Measurements from ENCODE around the gene SDHAF1. TPM values are rescaled to one million over a fixed set of nuclear protein-coding genes. Genes with fewer than 3 reads are reported as not detected.

Gene SDHAF1
- total and polyA plus RNA-seq, 4 donors: 11.1 to 26.1 (median 14.1) TPM

DNA sequence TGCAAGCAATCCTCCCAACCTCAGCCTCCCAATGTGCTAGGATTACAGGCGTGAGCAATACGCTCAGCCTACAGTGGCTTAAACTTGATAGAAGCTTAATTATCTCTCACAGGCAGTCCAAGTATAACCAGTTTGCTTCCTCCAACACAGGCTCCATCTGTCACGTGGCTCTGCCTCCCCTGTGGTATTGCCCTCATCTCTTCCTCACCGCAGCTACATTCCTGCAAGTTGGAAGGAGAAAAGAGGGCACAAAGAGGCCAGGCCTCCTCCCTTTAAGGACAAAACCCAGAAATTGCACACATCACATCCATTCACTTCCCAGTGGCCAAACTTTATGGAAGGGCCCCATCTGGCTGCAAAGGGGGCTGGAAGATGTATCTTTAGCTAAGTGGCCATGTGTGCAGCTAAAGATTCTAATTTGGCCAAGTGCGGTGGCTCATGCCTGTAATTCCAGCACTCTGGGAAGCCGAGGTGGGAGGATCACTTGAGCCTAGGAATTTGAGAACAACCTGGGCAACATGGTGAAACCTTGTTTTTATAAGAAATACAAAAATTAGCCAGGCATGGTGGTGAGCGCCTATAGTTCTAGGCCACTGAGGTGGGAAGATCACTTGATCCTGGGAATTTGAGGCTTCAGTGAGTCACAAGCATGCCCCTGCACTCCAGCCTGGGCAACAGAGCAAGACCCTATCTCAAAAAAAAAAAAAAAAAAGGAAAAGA, 3.1 kb upstream of the SDHAF1 start:
- no peaks in the 10 kb centered on the region for H3K27me3 ChIP-seq (ENCODE audit: control insufficient read depth in 1 of 2, insufficient read depth in 2 of 2, low read length in 1 of 2)
- H3K9me3 ChIP-seq (ENCODE audit: control insufficient read depth, low read length): no peaks in the 10 kb centered on the region
- H3K4me3 ChIP-seq (ENCODE audit: low read length in 2 of 2): no peak overlapping the region
- H3K36me3 ChIP-seq (ENCODE audit: control insufficient read depth in 1 of 2, insufficient read depth in 2 of 2, low read length in 1 of 2): no peaks in the 10 kb centered on the region
- intact Hi-C loops (cut with DNase I): loop anchor here in 1 of 2 donors (5.0 kb wide), 1 partner anchor 60 kb away; the partner anchor contains the start of genes THAP8 and WDR62
- DNase-seq: no peak
- 79 to 80% methylated on average over 7 of the region's 7 CpGs for WGBS, 2 donors
- H3K4me1 ChIP-seq (ENCODE audit: control insufficient read depth in 1 of 2, insufficient read depth in 2 of 2, low read length in 2 of 2): no peaks in the 10 kb centered on the region
- no peak for ATAC-seq (ENCODE audit: low FRiP score)
- no peak overlapping the region for H3K27ac ChIP-seq (ENCODE audit: low read depth in 1 of 2, low read length in 2 of 2)

GRCh38 chr19:35992907-35993765, 1.9 kb upstream of the SDHAF1 start:
- H3K4me3 ChIP-seq (ENCODE audit: low read length in 2 of 2): no peak overlapping the region
- intact Hi-C loops (cut with DNase I): loop anchor here in 1 of 2 donors (5.0 kb wide), 1 partner anchor 59 kb away; the partner anchor contains the start of genes THAP8 and WDR62

GRCh38 chr19:35993923-35994598, 927 bp upstream of the SDHAF1 start:
- DNase-seq: peak; percentile 55 to 84
- ATAC-seq (ENCODE audit: low FRiP score): no peak
- Histone ChIP-seq H3K27ac (ENCODE audit: low read depth in 1 of 2, low read length in 2 of 2) (no peak overlapping the region), H3K9me3 (ENCODE audit: control insufficient read depth, low read length) (no peaks in the 10 kb centered on the region), H3K27me3 (ENCODE audit: control insufficient read depth in 1 of 2, insufficient read depth in 2 of 2, low read length in 1 of 2) (no peaks in the 10 kb centered on the region), H3K4me1 (ENCODE audit: control insufficient read depth in 1 of 2, insufficient read depth in 2 of 2, low read length in 2 of 2) (no peaks in the 10 kb centered on the region), H3K36me3 (ENCODE audit: control insufficient read depth in 1 of 2, insufficient read depth in 2 of 2, low read length in 1 of 2) (no peaks in the 10 kb centered on the region), H3K4me3 (ENCODE audit: low read length in 2 of 2) (peak overlapping the region in 1 of 2 donors; percentile 76)
- intact Hi-C loops (cut with DNase I): loop anchor here in 1 of 2 donors (5.0 kb wide), 1 partner anchor 58 kb away; the partner anchor contains the start of genes THAP8 and WDR62
- WGBS, 2 donors: 21 to 27% methylated on average over 49 of the region's 49 CpGs

More at GRCh38 chr19:35992907-35993765, 1.9 kb upstream of the SDHAF1 start:
- H3K27me3 ChIP-seq (ENCODE audit: control insufficient read depth in 1 of 2, insufficient read depth in 2 of 2, low read length in 1 of 2): no peaks in the 10 kb centered on the region
- DNase-seq: no peak
- WGBS, 2 donors: 88 to 94% methylated on average over 8 of the region's 8 CpGs
- no peak overlapping the region for H3K27ac ChIP-seq (ENCODE audit: low read depth in 1 of 2, low read length in 2 of 2)
- H3K36me3 ChIP-seq (ENCODE audit: control insufficient read depth in 1 of 2, insufficient read depth in 2 of 2, low read length in 1 of 2): no peaks in the 10 kb centered on the region
- ATAC-seq (ENCODE audit: low FRiP score): no peak
- H3K4me1 ChIP-seq (ENCODE audit: control insufficient read depth in 1 of 2, insufficient read depth in 2 of 2, low read length in 2 of 2): no peaks in the 10 kb centered on the region
- no peaks in the 10 kb centered on the region for H3K9me3 ChIP-seq (ENCODE audit: control insufficient read depth, low read length)

GRCh38 chr19:35996777-35997176, 1.8 kb downstream of the SDHAF1 start:
- intact Hi-C loops (cut with DNase I): loop anchor here (5.0 kb wide), 2 partner anchors 56 to 121 kb away; partner anchors contain the start of genes TBCB (in 1 of the 2), THAP8 (in 1 of the 2) and WDR62 (in 1 of the 2)
- DNase-seq (no peak), ATAC-seq (ENCODE audit: low FRiP score) (no peak)
- H3K4me3 ChIP-seq (ENCODE audit: low read length in 2 of 2): no peak overlapping the region
- peaks cover 0 to 4% of the 10 kb centered on the region in 2 donors for H3K36me3 ChIP-seq (ENCODE audit: control insufficient read depth in 1 of 2, insufficient read depth in 2 of 2, low read length in 1 of 2)
- H3K27me3 ChIP-seq (ENCODE audit: control insufficient read depth in 1 of 2, insufficient read depth in 2 of 2, low read length in 1 of 2): no peaks in the 10 kb centered on the region
- H3K27ac ChIP-seq (ENCODE audit: low read depth in 1 of 2, low read length in 2 of 2): no peak overlapping the region
- no peaks in the 10 kb centered on the region for H3K4me1 ChIP-seq (ENCODE audit: control insufficient read depth in 1 of 2, insufficient read depth in 2 of 2, low read length in 2 of 2)
- H3K9me3 ChIP-seq (ENCODE audit: control insufficient read depth, low read length): no peaks in the 10 kb centered on the region
- WGBS, 2 donors: 92% methylated on average over 8 of the region's 8 CpGs

- Histone ChIP-seq H3K27me3 (ENCODE audit: control insufficient read depth in 1 of 2, insufficient read depth in 2 of 2, low read length in 1 of 2) (no peaks in the 10 kb centered on the region), H3K4me3 (ENCODE audit: low read length in 2 of 2) (no peak overlapping the region), H3K36me3 (ENCODE audit: control insufficient read depth in 1 of 2, insufficient read depth in 2 of 2, low read length in 1 of 2) (peaks cover 0 to 4% of the 10 kb centered on the region in 2 donors), H3K9me3 (ENCODE audit: control insufficient read depth, low read length) (no peaks in the 10 kb centered on the region), H3K4me1 (ENCODE audit: control insufficient read depth in 1 of 2, insufficient read depth in 2 of 2, low read length in 2 of 2) (no peaks in the 10 kb centered on the region), H3K27ac (ENCODE audit: low read depth in 1 of 2, low read length in 2 of 2) (no peak overlapping the region)
- DNase-seq (no peak), ATAC-seq (ENCODE audit: low FRiP score) (no peak)
- intact Hi-C loops (cut with DNase I): no loop called here
- 93 to 99% methylated on average over 3 of the region's 3 CpGs for WGBS, 2 donors
Observed at GRCh38 chr19:36001605-36002004, 6.6 kb downstream of the SDHAF1 start.

DNA sequence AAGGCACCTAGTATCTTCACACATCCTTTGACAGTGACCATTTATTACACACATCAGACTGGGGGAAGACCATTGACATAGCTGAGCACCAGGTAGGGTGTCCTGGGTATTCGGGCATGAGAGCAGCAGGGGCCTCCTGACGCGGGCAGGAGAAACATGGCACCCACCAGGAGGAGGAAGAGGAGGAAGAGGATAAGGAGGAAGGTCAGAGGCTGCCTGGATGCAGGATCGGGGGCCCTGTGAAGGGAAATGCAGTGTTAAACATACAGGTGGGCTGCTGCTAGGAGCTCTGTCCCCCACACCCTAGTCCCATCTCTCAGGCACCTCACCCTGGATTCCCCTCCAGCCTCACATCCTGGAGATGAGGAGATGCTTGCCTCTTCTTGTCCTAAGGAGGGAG, 8.3 kb downstream of the SDHAF1 start:
- DNase-seq: no peak
- ATAC-seq (ENCODE audit: low FRiP score): no peak

GRCh38 chr19:36006955-36007354, 12.0 kb downstream of the SDHAF1 start:
- no peaks in the 10 kb centered on the region for H3K27me3 ChIP-seq (ENCODE audit: control insufficient read depth in 1 of 2, insufficient read depth in 2 of 2, low read length in 1 of 2)
- intact Hi-C loops (cut with DNase I): no loop called here
- no peak overlapping the region for H3K4me3 ChIP-seq (ENCODE audit: low read length in 2 of 2)
- no peak overlapping the region for H3K27ac ChIP-seq (ENCODE audit: low read depth in 1 of 2, low read length in 2 of 2)
- no peak for ATAC-seq (ENCODE audit: low FRiP score)
- no peaks in the 10 kb centered on the region for H3K36me3 ChIP-seq (ENCODE audit: control insufficient read depth in 1 of 2, insufficient read depth in 2 of 2, low read length in 1 of 2)
- DNase-seq: no peak
- H3K9me3 ChIP-seq (ENCODE audit: control insufficient read depth, low read length): no peaks in the 10 kb centered on the region
- WGBS, 2 donors: 87 to 90% methylated on average over 5 of the region's 5 CpGs
- H3K4me1 ChIP-seq (ENCODE audit: control insufficient read depth in 1 of 2, insufficient read depth in 2 of 2, low read length in 2 of 2): no peaks in the 10 kb centered on the region

More for the DNA sequence above, 8.3 kb downstream of the SDHAF1 start:
- Histone ChIP-seq H3K27ac (ENCODE audit: low read depth in 1 of 2, low read length in 2 of 2) (no peak overlapping the region), H3K4me3 (ENCODE audit: low read length in 2 of 2) (no peak overlapping the region), H3K27me3 (ENCODE audit: control insufficient read depth in 1 of 2, insufficient read depth in 2 of 2, low read length in 1 of 2) (no peaks in the 10 kb centered on the region), H3K9me3 (ENCODE audit: control insufficient read depth, low read length) (no peaks in the 10 kb centered on the region), H3K4me1 (ENCODE audit: control insufficient read depth in 1 of 2, insufficient read depth in 2 of 2, low read length in 2 of 2) (no peaks in the 10 kb centered on the region), H3K36me3 (ENCODE audit: control insufficient read depth in 1 of 2, insufficient read depth in 2 of 2, low read length in 1 of 2) (peaks cover 0 to 4% of the 10 kb centered on the region in 2 donors)
- WGBS, 2 donors: 94 to 100% methylated on average over 4 of the region's 4 CpGs
- intact Hi-C loops (cut with DNase I): no loop called here

GRCh38 chr19:36008336-36008978, 13.5 kb downstream of the SDHAF1 start, which contains the start of gene SYNE4:
SYNE4 (minus strand) TSS chr19:36008813; CDS start chr19:36008681, 132 bp downstream.
- WGBS, 2 donors: 49 to 53% methylated on average over 19 of the region's 19 CpGs
- Histone ChIP-seq H3K9me3 (ENCODE audit: control insufficient read depth, low read length) (no peaks in the 10 kb centered on the region), H3K27me3 (ENCODE audit: control insufficient read depth in 1 of 2, insufficient read depth in 2 of 2, low read length in 1 of 2) (no peaks in the 10 kb centered on the region), H3K36me3 (ENCODE audit: control insufficient read depth in 1 of 2, insufficient read depth in 2 of 2, low read length in 1 of 2) (no peaks in the 10 kb centered on the region), H3K4me1 (ENCODE audit: control insufficient read depth in 1 of 2, insufficient read depth in 2 of 2, low read length in 2 of 2) (no peaks in the 10 kb centered on the region), H3K27ac (ENCODE audit: low read depth in 1 of 2, low read length in 2 of 2) (peak within 1 kb of the TSS in 1 of 2 donors; percentile 7), H3K4me3 (ENCODE audit: low read length in 2 of 2) (no peak within 1 kb of the TSS)
- ATAC-seq (ENCODE audit: low FRiP score) (no peak), DNase-seq (no peak)
- intact Hi-C loops (cut with DNase I): no loop called here
